ENCODE data around the gene CFAP43.
A peak's percentile ranks its signal among the peaks of the same experiment; 100 is the strongest.

CFAP43 gene

DNA sequence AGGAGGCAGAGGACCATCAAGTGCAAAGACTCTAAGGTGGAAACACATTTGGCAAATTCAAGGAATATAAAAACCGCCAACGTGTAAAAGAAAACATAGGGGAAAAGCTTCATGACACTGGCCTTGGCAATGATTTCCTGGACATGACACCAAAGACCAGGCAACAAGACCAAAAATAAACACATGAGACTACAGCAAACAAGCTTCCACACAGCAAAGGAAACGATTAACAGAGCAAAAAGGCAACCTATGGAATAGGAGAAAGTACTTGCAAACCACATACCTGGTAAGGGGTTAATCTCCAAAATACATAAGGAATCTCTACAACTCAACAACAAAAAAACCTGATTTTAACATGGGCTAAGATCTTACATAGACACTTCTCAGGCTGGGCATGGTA is 26.0 kb upstream of the CFAP43 start:
- TF ChIP-seq TAF1 (IDR thresholded peaks at IDR 0.05; ENCODE audit: low read depth, low read length), result no peak
- no peak for TF ChIP-seq PAX5 (IDR thresholded peaks at IDR 0.05; ENCODE audit: insufficient read depth, low read length, severe bottlenecking)
- TF ChIP-seq SPI1 (IDR thresholded peaks at IDR 0.05; ENCODE audit: low read depth, low read length), result no peak
- TF ChIP-seq POLR2A (IDR thresholded peaks at IDR 0.05; ENCODE audit: low read depth, low read length), result no peak
- no peak for TF ChIP-seq POU2F2 (IDR thresholded peaks at IDR 0.05; ENCODE audit: low read depth, low read length)
- TF ChIP-seq POLR2AphosphoS5 (IDR thresholded peaks at IDR 0.05; ENCODE audit: low read depth, low read length), result no peak
- DNase-seq (ENCODE audit: insufficient read length, low spot score) (no peak), FAIRE-seq (no peak)

DNA sequence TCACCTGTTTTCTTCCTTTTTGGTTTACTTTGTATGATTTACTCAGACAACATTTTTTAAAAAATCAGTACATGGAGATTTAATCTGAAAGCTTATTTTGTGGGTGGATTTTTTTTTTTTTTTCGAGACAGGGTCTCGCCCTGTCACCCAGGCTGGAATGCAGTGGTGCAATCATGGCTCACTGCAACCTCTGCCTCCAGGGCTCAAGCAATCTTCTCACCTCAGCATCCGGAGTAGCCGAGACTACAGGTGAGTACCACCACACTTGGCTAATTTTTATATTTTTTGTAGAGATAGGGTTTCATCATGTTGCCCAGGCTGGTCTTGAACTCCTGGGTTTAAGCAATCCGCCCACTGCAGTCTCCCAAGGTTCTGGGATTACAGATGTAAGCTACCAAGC is 25.1 kb upstream of the CFAP43 start:
- TF ChIP-seq POU2F2 (IDR thresholded peaks at IDR 0.05; ENCODE audit: low read depth, low read length), result no peak
- no peak for TF ChIP-seq SPI1 (IDR thresholded peaks at IDR 0.05; ENCODE audit: low read depth, low read length)
- TF ChIP-seq POLR2AphosphoS5 (IDR thresholded peaks at IDR 0.05; ENCODE audit: low read depth, low read length), result no peak
- TF ChIP-seq POLR2A (IDR thresholded peaks at IDR 0.05; ENCODE audit: low read depth, low read length), result no peak
- no peak for TF ChIP-seq PAX5 (IDR thresholded peaks at IDR 0.05; ENCODE audit: insufficient read depth, low read length, severe bottlenecking)
- no peak for TF ChIP-seq TAF1 (IDR thresholded peaks at IDR 0.05; ENCODE audit: low read depth, low read length)
- FAIRE-seq (no peak), DNase-seq (ENCODE audit: insufficient read length, low spot score) (no peak)

DNA sequence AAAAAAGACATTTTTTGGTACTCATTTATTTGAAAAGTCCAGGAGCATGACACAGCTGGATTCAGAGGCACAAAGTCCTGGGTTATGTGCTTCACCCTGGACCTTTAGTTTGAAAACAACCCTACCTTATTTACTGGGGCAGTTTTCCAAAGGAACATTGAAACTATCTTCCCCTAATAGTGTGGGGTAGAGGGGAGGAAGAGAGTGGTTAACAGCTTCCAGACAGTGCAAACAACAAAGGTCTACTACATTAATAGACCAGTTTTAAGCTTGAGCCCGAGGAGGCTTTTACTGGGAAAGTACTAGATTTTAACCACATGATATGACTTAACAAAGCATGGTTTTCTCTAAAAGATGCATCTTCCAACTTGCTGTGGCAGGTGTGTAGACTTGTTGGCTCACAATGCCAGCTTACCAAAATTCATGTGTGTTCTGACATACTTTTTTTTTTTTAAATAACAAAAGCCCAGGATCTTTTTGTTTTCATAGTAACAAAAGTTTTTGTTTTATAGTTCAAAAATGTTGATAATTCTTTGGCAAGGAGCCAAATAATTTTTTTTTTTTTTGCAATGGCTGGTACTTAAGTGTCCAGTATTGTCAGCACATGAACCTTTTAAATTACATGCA is 24.3 kb upstream of the CFAP43 start:
- TF ChIP-seq TAF1 (IDR thresholded peaks at IDR 0.05; ENCODE audit: low read depth, low read length) (no peak), POLR2AphosphoS5 (IDR thresholded peaks at IDR 0.05; ENCODE audit: low read depth, low read length) (no peak), PAX5 (IDR thresholded peaks at IDR 0.05; ENCODE audit: insufficient read depth, low read length, severe bottlenecking) (no peak), SPI1 (IDR thresholded peaks at IDR 0.05; ENCODE audit: low read depth, low read length) (no peak), POLR2A (IDR thresholded peaks at IDR 0.05; ENCODE audit: low read depth, low read length) (no peak), POU2F2 (IDR thresholded peaks at IDR 0.05; ENCODE audit: low read depth, low read length) (no peak)
- FAIRE-seq, result no peak
- no peak for DNase-seq (ENCODE audit: insufficient read length, low spot score)

GRCh38 chr10:104255311-104255981 is 23.3 kb upstream of the CFAP43 start:
- FAIRE-seq, result no peak
- no peak for TF ChIP-seq POU2F2 (IDR thresholded peaks at IDR 0.05; ENCODE audit: low read depth, low read length)
- TF ChIP-seq SPI1 (IDR thresholded peaks at IDR 0.05; ENCODE audit: low read depth, low read length), result peak; percentile 17; the same call in 1 of the 2 replicates
- DNase-seq (ENCODE audit: insufficient read length, low spot score), result no peak

- DNase-seq (ENCODE audit: insufficient read length, low spot score), result peak; percentile 61
- peak; percentile 77 for FAIRE-seq
These were observed 22.5 kb upstream of the CFAP43 start, which contains the start of gene GSTO1 for GRCh38 chr10:104254493-104255310. GSTO1 (plus strand) TSS chr10:104254892; CDS start chr10:104254929, 37 bp downstream.

GRCh38 chr10:104253606-104254410 is 21.6 kb upstream of the CFAP43 start:
- TF ChIP-seq POLR2A (IDR thresholded peaks at IDR 0.05; ENCODE audit: low read depth, low read length), result no peak
- no peak for TF ChIP-seq POU2F2 (IDR thresholded peaks at IDR 0.05; ENCODE audit: low read depth, low read length)
- TF ChIP-seq TAF1 (IDR thresholded peaks at IDR 0.05; ENCODE audit: low read depth, low read length), result no peak
- TF ChIP-seq PAX5 (IDR thresholded peaks at IDR 0.05; ENCODE audit: insufficient read depth, low read length, severe bottlenecking), result no peak
- no peak for TF ChIP-seq POLR2AphosphoS5 (IDR thresholded peaks at IDR 0.05; ENCODE audit: low read depth, low read length)
- no peak for TF ChIP-seq SPI1 (IDR thresholded peaks at IDR 0.05; ENCODE audit: low read depth, low read length)
- FAIRE-seq (no peak), DNase-seq (ENCODE audit: insufficient read length, low spot score) (no peak)

More at GRCh38 chr10:104254493-104255310, 22.5 kb upstream of the CFAP43 start, which contains the start of gene GSTO1:
- TF ChIP-seq PAX5 (IDR thresholded peaks at IDR 0.05; ENCODE audit: insufficient read depth, low read length, severe bottlenecking) (no peak), POLR2A (IDR thresholded peaks at IDR 0.05; ENCODE audit: low read depth, low read length) (peak; percentile 71), SPI1 (IDR thresholded peaks at IDR 0.05; ENCODE audit: low read depth, low read length) (peak; percentile 46; the same call in 1 of the 2 replicates), TAF1 (IDR thresholded peaks at IDR 0.05; ENCODE audit: low read depth, low read length) (peak; percentile 86), POLR2AphosphoS5 (IDR thresholded peaks at IDR 0.05; ENCODE audit: low read depth, low read length) (peak; percentile 82), POU2F2 (IDR thresholded peaks at IDR 0.05; ENCODE audit: low read depth, low read length) (peak; percentile 52; the same call in 1 of the 2 replicates)

DNA sequence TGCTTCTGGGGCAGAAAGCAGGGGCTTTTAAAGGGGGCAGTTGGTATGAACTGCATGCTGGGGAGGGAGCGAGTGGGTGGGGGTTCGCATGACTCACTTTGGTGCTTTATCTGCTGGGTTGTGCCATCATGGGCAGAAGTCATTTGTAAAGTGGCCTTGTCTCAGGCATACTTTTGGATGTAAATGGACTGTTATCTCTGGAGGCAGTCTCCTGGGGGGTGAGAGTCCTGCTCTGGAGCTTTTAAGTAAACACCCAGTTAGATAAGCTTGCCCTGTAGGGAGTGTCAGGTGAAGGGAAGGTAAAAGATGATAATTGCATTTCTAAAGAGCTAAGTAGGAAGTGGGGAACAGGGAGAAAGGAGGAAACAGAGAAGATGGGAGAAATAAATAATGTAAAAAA is 20.9 kb upstream of the CFAP43 start:
- TF ChIP-seq POU2F2 (IDR thresholded peaks at IDR 0.05; ENCODE audit: low read depth, low read length) (no peak), TAF1 (IDR thresholded peaks at IDR 0.05; ENCODE audit: low read depth, low read length) (no peak), PAX5 (IDR thresholded peaks at IDR 0.05; ENCODE audit: insufficient read depth, low read length, severe bottlenecking) (no peak), POLR2A (IDR thresholded peaks at IDR 0.05; ENCODE audit: low read depth, low read length) (no peak)
- no peak for DNase-seq (ENCODE audit: insufficient read length, low spot score)
- no peak for FAIRE-seq

DNA sequence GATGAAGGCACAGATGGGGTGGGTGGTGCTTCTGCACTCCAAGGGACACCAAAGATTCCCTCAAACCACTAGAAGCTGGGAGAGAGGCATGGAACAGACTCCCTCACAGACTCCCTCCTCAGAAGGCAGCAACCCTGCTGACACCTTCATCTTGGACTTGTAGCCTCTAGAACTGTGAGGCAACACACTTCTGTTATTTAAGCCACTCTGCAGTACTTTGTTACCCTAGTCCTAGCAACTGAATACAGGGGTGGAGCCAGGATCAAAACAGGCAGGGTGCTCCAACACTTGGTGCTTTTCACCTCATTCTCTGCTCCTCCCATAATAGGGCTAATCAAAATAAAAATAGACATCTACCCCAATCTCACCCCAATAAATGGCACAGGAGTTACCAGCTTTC is 20.2 kb upstream of the CFAP43 start:
- DNase-seq (ENCODE audit: insufficient read length, low spot score) (no peak), FAIRE-seq (no peak)
- no peak for TF ChIP-seq PAX5 (IDR thresholded peaks at IDR 0.05; ENCODE audit: insufficient read depth, low read length, severe bottlenecking)

DNA sequence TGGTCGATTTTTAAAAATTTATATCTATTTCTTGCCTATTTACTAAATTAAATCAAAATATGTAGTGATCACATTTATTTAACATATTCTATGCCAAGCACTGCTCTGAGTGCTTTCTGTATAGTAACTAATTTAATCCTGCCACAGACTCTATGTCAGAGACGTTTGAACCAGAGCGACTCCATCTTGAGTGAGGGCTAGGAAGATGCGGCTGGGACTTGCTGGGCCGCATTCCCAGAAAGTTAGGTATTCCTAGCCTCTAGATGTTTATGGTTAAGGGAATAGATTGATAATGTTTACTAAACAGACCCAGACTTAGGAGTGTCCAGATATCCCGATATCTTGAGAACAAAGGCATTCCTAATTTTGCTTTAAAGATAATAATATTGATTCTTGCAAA is 19.3 kb upstream of the CFAP43 start:
- TF ChIP-seq PAX5 (IDR thresholded peaks at IDR 0.05; ENCODE audit: insufficient read depth, low read length, severe bottlenecking) (no peak), POLR2AphosphoS5 (IDR thresholded peaks at IDR 0.05; ENCODE audit: low read depth, low read length) (no peak), TAF1 (IDR thresholded peaks at IDR 0.05; ENCODE audit: low read depth, low read length) (no peak), POU2F2 (IDR thresholded peaks at IDR 0.05; ENCODE audit: low read depth, low read length) (no peak), POLR2A (IDR thresholded peaks at IDR 0.05; ENCODE audit: low read depth, low read length) (no peak), SPI1 (IDR thresholded peaks at IDR 0.05; ENCODE audit: low read depth, low read length) (no peak)
- DNase-seq (ENCODE audit: insufficient read length, low spot score) (no peak), FAIRE-seq (no peak)
